ENCODE results near the gene PDE3A. TPM values are rescaled to one million over a fixed set of nuclear protein-coding genes. Genes with fewer than 3 reads are reported as not detected.
"Not testable (repeated sequence)": the region's sequence is repeated elsewhere in the genome, so short reads cannot be mapped to it uniquely, and the experiment has no call there.

Gene PDE3A
- total RNA-seq, 1 experiment from 2014 or later, result 0.12 TPM

- Histone ChIP-seq H3K4me3 (replicated peaks in 1 of 2; ENCODE audit: low read depth in 1 of 2, low read length in 2 of 2) (no peak overlapping the region), H3K9ac (ENCODE audit: low read length) (no peak overlapping the region), H3K4me2 (ENCODE audit: low read length) (no peak overlapping the region), H4K20me1 (ENCODE audit: insufficient read depth) (no peaks in the 10 kb centered on the region), H2AFZ (ENCODE audit: low read depth, low read length, poor library complexity, severe bottlenecking) (no peak overlapping the region), H3K9me2 (ENCODE audit: insufficient read depth) (no peaks in the 10 kb centered on the region), H3K36me3 (ENCODE audit: control insufficient read depth in 1 of 2, insufficient read depth in 2 of 2, low read length in 2 of 2) (no peaks in the 10 kb centered on the region), H3K79me2 (ENCODE audit: insufficient read depth, low read length) (no peaks in the 10 kb centered on the region), H3K4me1 (ENCODE audit: control insufficient read depth in 1 of 2, insufficient read depth in 2 of 2, low read length in 2 of 2) (no peaks in the 10 kb centered on the region), H3K9me3 (ENCODE audit: control insufficient read depth in 1 of 2, insufficient read depth in 1 of 2, low read depth in 1 of 2, low read length in 2 of 2) (no peaks in the 10 kb centered on the region), H3K27me3 (ENCODE audit: insufficient read depth, low read length) (no peaks in the 10 kb centered on the region), H3K27ac (ENCODE audit: low read depth, low read length) (no peak overlapping the region)
- ATAC-seq (no peak), DNase-seq (ENCODE audit: low read depth, low spot score) (no peak)
- BruUV-seq (replicated peaks), result no TSS peak
- ChIA-PET RAD21 (ENCODE audit: low non-redundant PET in 1 of 2, low total read pairs in 2 of 2, uncharacterized antibody in 2 of 2, unreplicated experiment in 2 of 2) (no interaction called here), CTCF (no interaction called here), POLR2A (no interaction called here)
- TF ChIP-seq ELF1 (IDR thresholded peaks at IDR 0.05; ENCODE audit: borderline replicate concordance, low read depth), result no peak
- no peak for TF ChIP-seq TCF7L2 (IDR thresholded peaks at IDR 0.05; ENCODE audit: borderline replicate concordance, extremely low read depth, insufficient read depth, insufficient read length)
- no peak for TF ChIP-seq RAD21 (IDR thresholded peaks at IDR 0.05; ENCODE audit: low read depth)
- no peak for TF ChIP-seq ATF3 (IDR thresholded peaks at IDR 0.05)
- no peak for TF ChIP-seq CEBPB (IDR thresholded peaks at IDR 0.05; ENCODE audit: low read depth)
- intact Hi-C loops (cut with micrococcal nuclease), result loop anchor here (5.0 to 10.0 kb wide), 3 partner anchors 142 to 860 kb away; no protein-coding TSS in a partner anchor
Observed at GRCh38 chr12:20604408-20605067, 236.2 kb downstream of the PDE3A start.

GRCh38 chr12:20615020-20615419 lies 246.7 kb downstream of the PDE3A start:
- CTCF ChIA-PET, result interaction anchor here (1.7 kb wide), 1 partner anchor 10 kb away, joined by 13 read pairs; no protein-coding TSS in a partner anchor
- intact Hi-C loops (cut with micrococcal nuclease), result not testable (repeated sequence)

More at GRCh38 chr12:20615020-20615419, 246.7 kb downstream of the PDE3A start:
- H3K9ac ChIP-seq (ENCODE audit: low read length); H3K4me3 ChIP-seq (replicated peaks in 1 of 2; ENCODE audit: low read depth in 1 of 2, low read length in 2 of 2); H3K4me1 ChIP-seq (ENCODE audit: control insufficient read depth in 1 of 2, insufficient read depth in 2 of 2, low read length in 2 of 2); H2AFZ ChIP-seq (ENCODE audit: low read depth, low read length, poor library complexity, severe bottlenecking); H3K27ac ChIP-seq (ENCODE audit: low read depth, low read length); BruUV-seq (replicated peaks); RAD21 ChIA-PET (ENCODE audit: low non-redundant PET in 1 of 2, low total read pairs in 2 of 2, uncharacterized antibody in 2 of 2, unreplicated experiment in 2 of 2); H3K79me2 ChIP-seq (ENCODE audit: insufficient read depth, low read length); H3K9me3 ChIP-seq (ENCODE audit: control insufficient read depth in 1 of 2, insufficient read depth in 1 of 2, low read depth in 1 of 2, low read length in 2 of 2); POLR2A ChIA-PET; H4K20me1 ChIP-seq (ENCODE audit: insufficient read depth); H3K36me3 ChIP-seq (ENCODE audit: control insufficient read depth in 1 of 2, insufficient read depth in 2 of 2, low read length in 2 of 2); H3K27me3 ChIP-seq (ENCODE audit: insufficient read depth, low read length); DNase-seq (ENCODE audit: low read depth, low spot score); H3K9me2 ChIP-seq (ENCODE audit: insufficient read depth); H3K4me2 ChIP-seq (ENCODE audit: low read length); ATAC-seq: not testable (repeated sequence)

All from HCT116 (cell line).